ENCODE data around the gene PODN.

Gene PODN

GRCh38 chr1:53075206-53075605 is 13.2 kb downstream of the PODN start:
- DNase-seq (ENCODE audit: low spot score): no peak

- DNase-seq (ENCODE audit: low spot score): no peak
Measured at GRCh38 chr1:53075761-53076163, 13.7 kb downstream of the PODN start.

GRCh38 chr1:53076165-53076564 is 14.2 kb downstream of the PODN start:
- no peak for DNase-seq (ENCODE audit: low spot score)

- DNase-seq (ENCODE audit: low spot score): no peak
Measured at GRCh38 chr1:53076721-53077598, 14.9 kb downstream of the PODN start.

- no peak for DNase-seq (ENCODE audit: low spot score)
Measured at GRCh38 chr1:53077599-53077965, 15.6 kb downstream of the PODN start.

GRCh38 chr1:53078333-53079101 is 16.5 kb downstream of the PODN start:
- no peak for DNase-seq (ENCODE audit: low spot score)

GRCh38 chr1:53079251-53079650 is 17.2 kb downstream of the PODN start:
- no peak for DNase-seq (ENCODE audit: low spot score)

GRCh38 chr1:53080041-53080440 is 18.0 kb downstream of the PODN start:
- no peak for DNase-seq (ENCODE audit: low spot score)

GRCh38 chr1:53080769-53081168 is 18.8 kb downstream of the PODN start:
- DNase-seq (ENCODE audit: low spot score): no peak

- no peak for DNase-seq (ENCODE audit: low spot score)
Measured at GRCh38 chr1:53081384-53082066, 19.5 kb downstream of the PODN start.

- no peak for DNase-seq (ENCODE audit: low spot score)
Measured at GRCh38 chr1:53082826-53083455, 20.9 kb downstream of the PODN start.

GRCh38 chr1:53083636-53084588 is 21.9 kb downstream of the PODN start:
- DNase-seq (ENCODE audit: low spot score): no peak

GRCh38 chr1:53084589-53084971 is 22.6 kb downstream of the PODN start:
- no peak for DNase-seq (ENCODE audit: low spot score)

- DNase-seq (ENCODE audit: low spot score): no peak
Measured at GRCh38 chr1:53085405-53085804, 23.4 kb downstream of the PODN start.

GRCh38 chr1:53086491-53087070 is 24.6 kb downstream of the PODN start:
- DNase-seq (ENCODE audit: low spot score): no peak

- no peak for DNase-seq (ENCODE audit: low spot score)
Measured at GRCh38 chr1:53087332-53088285, 25.6 kb downstream of the PODN start.

GRCh38 chr1:53088616-53089300 is 26.7 kb downstream of the PODN start:
- no peak for DNase-seq (ENCODE audit: low spot score)

GRCh38 chr1:53089478-53090226 is 27.6 kb downstream of the PODN start:
- DNase-seq (ENCODE audit: low spot score): peak; percentile 97
